ENCODE results near the gene FAM9B.

DNA sequence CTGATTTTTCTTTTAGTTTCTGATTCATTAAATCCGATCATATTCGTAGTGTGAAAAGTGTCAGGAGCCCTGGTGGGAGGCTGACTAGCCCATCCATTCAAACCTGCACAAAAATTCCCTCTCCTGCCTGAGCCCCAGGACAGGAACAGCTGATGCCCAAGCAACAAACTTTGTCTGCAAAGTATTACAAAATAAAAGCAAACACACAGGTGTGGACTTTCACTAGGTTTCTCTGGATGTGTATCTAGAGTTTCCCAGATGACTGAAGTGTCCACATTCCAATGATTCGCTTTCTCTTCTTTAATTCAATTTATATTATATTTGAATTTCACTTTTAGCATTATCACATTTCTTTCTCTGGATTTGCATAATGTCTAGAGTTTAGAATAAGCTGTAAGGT lies 18.2 kb upstream of the FAM9B start:
- TF ChIP-seq, protein P1, sequence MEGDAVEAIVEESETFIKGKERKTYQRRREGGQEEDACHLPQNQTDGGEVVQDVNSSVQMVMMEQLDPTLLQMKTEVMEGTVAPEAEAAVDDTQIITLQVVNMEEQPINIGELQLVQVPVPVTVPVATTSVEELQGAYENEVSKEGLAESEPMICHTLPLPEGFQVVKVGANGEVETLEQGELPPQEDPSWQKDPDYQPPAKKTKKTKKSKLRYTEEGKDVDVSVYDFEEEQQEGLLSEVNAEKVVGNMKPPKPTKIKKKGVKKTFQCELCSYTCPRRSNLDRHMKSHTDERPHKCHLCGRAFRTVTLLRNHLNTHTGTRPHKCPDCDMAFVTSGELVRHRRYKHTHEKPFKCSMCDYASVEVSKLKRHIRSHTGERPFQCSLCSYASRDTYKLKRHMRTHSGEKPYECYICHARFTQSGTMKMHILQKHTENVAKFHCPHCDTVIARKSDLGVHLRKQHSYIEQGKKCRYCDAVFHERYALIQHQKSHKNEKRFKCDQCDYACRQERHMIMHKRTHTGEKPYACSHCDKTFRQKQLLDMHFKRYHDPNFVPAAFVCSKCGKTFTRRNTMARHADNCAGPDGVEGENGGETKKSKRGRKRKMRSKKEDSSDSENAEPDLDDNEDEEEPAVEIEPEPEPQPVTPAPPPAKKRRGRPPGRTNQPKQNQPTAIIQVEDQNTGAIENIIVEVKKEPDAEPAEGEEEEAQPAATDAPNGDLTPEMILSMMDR (IDR thresholded peaks at IDR 0.05), result no peak
- no peak for TF ChIP-seq POLR2A (IDR thresholded peaks at IDR 0.05)

Data from right lobe of liver (tissue), 4 donors.